Measurements from ENCODE around the gene KLHL25. TPM values are rescaled to one million over a fixed set of nuclear protein-coding genes. Genes with fewer than 3 reads are reported as not detected.
"Not testable (repeated sequence)": the region's sequence is repeated elsewhere in the genome, so short reads cannot be mapped to it uniquely, and the experiment has no call there.

KLHL25 gene, protein sequence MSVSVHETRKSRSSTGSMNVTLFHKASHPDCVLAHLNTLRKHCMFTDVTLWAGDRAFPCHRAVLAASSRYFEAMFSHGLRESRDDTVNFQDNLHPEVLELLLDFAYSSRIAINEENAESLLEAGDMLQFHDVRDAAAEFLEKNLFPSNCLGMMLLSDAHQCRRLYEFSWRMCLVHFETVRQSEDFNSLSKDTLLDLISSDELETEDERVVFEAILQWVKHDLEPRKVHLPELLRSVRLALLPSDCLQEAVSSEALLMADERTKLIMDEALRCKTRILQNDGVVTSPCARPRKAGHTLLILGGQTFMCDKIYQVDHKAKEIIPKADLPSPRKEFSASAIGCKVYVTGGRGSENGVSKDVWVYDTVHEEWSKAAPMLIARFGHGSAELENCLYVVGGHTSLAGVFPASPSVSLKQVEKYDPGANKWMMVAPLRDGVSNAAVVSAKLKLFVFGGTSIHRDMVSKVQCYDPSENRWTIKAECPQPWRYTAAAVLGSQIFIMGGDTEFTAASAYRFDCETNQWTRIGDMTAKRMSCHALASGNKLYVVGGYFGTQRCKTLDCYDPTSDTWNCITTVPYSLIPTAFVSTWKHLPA
- 12.3 TPM for total RNA-seq

DNA sequence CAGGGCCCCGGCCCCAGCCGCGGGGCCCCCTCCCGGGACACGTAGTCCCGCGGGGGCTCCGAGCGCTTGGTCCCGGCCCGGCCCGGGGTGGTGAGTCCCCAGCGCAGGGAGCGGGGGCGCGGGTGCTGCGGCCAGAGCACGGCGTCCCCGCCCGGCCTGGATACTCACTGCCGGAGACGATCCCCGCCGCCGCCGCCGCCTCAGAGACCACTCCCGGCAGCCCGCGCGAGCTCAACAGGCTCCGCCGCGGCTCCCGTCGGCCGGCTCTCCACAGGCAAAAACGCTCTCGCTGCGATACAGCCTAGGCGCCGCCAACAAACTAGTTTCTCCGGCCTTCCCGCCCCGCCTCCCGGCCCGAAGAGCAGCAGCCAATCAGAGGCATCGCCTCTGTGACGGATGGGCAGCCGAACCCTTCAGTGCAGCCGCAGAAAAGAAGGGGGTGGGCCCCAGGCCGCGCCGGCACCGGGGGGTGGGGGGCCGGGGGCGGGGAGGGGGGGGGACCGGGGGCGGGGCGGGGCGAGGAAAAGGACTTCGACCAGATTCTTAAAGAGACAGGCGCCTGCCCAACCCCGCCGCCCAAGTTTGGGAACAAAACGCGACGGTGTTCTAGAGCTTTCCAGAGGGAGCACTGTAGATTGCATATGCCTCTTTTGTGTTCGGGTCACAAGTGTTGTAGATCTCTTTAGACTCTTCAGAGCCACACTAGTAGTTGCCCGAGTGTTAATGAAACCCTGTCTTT, at the start of gene KLHL25:
Gene KLHL25 (minus strand): TSS at position 328 of the 739 bp plus-strand sequence. CDS start 25,115 bp downstream, outside the sequence.
- peak; percentile 95 for DNase-seq (ENCODE audit: low spot score)

DNA sequence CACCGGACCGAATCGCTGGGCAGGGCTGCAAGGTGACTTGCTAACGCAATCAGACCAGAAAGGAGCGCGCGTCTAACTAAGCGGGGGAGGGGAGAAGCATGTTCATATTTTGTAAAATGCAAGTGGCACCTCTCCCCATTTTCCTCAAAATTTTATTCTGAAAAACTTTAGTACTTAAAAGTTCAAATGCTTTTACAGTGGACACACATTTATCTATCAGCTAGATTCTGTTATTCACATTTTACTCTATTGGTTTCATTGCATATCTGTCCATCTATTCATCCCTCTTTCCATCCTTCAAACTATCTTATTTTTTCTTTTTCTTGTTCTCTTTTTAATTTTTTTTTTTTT, 46.1 kb upstream of the KLHL25 start:
- no peak for DNase-seq (ENCODE audit: low spot score)

DNA sequence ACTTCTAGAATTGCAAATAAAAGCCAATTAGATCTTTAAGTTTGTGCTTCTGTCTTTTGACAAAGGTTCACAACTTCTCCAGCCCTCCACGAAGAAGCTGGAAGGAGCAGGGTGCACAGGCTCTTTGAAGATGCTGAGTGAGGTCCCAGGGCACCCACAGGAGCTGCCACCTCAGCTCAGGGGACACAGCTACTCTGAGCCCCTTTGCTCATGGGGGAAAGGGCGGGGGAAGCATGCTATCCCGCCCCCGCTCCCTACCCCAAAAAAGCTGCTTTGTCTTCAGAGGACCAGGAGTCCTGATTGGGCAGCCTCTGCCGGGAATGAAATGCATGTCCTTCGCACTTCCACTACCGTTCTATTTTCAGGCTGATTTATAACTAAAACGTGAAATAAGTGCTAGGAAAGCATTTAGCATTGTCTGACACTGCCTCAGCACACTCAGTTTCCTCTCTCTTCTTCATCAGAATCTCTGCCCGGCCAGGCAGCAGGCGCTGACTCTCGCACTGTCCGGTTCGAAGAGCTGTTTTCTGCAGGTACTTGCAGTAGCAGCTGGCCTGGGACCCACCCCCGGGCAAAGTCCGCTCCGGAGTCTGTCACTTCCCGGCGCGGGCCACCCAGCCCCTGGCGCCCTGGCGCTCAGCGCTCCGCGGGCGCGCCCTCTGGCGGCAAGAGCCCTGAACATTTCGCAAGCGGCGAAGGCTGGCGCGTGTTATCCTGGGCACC, 45.5 kb upstream of the KLHL25 start:
- DNase-seq (ENCODE audit: low spot score) = peak; percentile 88

- no peak for DNase-seq (ENCODE audit: low spot score)
These were observed 44.9 kb upstream of the KLHL25 start for GRCh38 chr15:85839643-85840042.

- DNase-seq (ENCODE audit: low spot score) = peak; percentile 61
These were observed 43.9 kb upstream of the KLHL25 start for GRCh38 chr15:85838655-85839054.

GRCh38 chr15:85837881-85838280, 43.2 kb upstream of the KLHL25 start:
- DNase-seq (ENCODE audit: low spot score) = no peak

GRCh38 chr15:85837011-85837433, 42.3 kb upstream of the KLHL25 start:
- peak; percentile 55 for DNase-seq (ENCODE audit: low spot score)

GRCh38 chr15:85834651-85835050, 39.9 kb upstream of the KLHL25 start:
- no peak for DNase-seq (ENCODE audit: low spot score)

- DNase-seq (ENCODE audit: low spot score) = no peak
These were observed 37.7 kb upstream of the KLHL25 start for GRCh38 chr15:85832394-85832793.

DNA sequence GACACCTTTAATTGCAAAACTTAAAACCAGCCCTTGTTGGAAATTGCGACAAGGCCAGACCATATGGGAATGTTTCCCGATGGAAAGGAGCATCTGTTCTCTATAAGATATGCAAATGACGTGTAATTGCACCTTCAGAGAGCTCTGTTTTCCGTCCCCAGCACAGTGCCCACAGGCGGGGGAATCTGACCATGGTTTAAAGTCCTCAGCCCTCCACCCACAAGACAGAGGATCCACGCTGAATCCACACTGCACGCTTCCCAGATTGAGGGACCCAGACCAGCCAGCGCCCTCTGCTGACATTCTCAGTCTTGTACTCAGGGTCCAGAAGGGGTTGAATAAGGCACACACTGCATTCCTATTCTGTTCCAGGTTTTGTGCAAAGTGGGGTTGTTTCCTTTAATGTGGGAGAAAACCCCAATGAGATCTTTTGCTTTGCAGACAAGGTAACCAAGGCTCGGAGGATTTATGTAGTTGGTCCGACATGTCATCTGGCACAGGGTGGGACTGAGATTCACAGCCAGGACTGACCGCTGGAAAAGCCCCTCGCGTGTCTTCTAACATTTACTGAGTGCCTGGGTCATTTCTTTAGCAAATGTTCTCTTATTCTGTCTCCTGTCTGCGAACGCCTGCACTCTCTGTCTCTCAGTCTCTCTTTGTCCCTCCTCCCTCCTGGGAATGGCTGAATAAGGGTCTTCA, 36.8 kb upstream of the KLHL25 start:
- peak; percentile 64 for DNase-seq (ENCODE audit: low spot score)

- DNase-seq (ENCODE audit: low spot score) = not testable (repeated sequence)
These were observed 35.0 kb upstream of the KLHL25 start for GRCh38 chr15:85829754-85830153.

- DNase-seq (ENCODE audit: low spot score) = no peak
These were observed 34.1 kb upstream of the KLHL25 start for GRCh38 chr15:85828874-85829273.

DNA sequence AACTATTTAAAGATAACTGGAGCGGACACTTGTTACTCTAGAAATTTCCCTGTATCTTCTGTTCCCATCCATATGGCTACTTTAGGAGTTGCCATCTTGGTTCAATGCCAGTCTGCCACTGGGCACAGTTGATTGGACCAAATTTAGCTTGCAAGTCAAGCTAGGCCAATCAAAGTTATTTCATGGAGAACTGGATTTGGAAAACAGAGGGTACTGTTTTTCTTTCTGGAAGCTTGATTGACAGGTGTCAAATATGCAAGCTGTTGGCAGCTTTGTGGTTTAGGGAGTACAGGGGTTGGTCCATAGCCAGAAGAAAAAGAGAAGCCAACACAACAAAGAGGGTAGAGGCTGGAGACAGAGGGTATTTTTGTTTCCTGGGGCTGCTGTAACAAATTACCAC, 33.4 kb upstream of the KLHL25 start:
- no peak for DNase-seq (ENCODE audit: low spot score)

GRCh38 chr15:85826756-85827515, 32.2 kb upstream of the KLHL25 start:
- DNase-seq (ENCODE audit: low spot score) = no peak

- DNase-seq (ENCODE audit: low spot score) = no peak
These were observed 31.0 kb upstream of the KLHL25 start for GRCh38 chr15:85825719-85826118.

DNA sequence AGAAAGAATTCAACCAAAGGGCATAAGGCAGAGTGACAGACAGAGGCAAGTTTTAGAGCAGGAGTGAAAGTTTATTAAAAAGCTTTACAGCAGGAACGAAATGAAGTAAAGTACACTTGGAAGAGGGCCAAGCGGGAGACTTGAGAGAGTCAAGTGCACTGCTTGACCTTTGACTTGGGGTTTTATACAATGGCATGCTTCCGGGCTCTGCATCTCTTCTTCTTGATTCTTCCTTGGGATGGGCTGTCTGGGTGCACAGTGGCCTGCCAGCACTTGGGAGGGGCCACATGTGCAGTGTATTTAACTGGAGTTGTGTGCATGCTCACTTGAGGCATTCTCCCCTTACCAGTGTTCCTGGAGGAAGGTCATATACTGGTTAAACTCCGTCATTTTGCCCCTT, 30.4 kb upstream of the KLHL25 start:
- no peak for DNase-seq (ENCODE audit: low spot score)

DNA sequence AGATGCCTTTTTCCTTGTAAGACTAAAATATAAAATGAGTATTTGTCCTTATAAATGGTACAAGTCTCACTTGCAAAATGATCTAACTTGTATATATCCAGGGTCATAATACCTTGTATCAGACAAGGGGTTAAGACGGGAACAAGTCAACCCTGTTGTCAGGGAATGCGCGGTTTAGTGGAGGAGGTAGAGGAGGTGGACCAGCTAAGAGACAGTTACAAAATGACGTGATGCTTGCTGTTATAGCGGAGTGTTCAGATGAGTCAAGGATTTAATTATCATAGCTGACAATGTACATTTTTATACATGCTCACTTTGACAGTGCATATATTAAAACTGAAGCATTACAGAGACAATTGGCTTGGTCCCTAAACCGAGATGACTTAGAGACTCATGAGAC, 26.8 kb upstream of the KLHL25 start:
- no peak for DNase-seq (ENCODE audit: low spot score)

GRCh38 chr15:85819938-85820337, 25.2 kb upstream of the KLHL25 start:
- no peak for DNase-seq (ENCODE audit: low spot score)

- no peak for DNase-seq (ENCODE audit: low spot score)
These were observed 18.5 kb upstream of the KLHL25 start for GRCh38 chr15:85813234-85813633.

GRCh38 chr15:85810075-85810474, 15.3 kb upstream of the KLHL25 start:
- no peak for DNase-seq (ENCODE audit: low spot score)

GRCh38 chr15:85805420-85805819, 10.7 kb upstream of the KLHL25 start:
- DNase-seq (ENCODE audit: low spot score) = no peak
